ENCODE data around the gene CCIN.
"Not testable (repeated sequence)": the region's sequence is repeated elsewhere in the genome, so short reads cannot be mapped to it uniquely, and the experiment has no call there.

The CCIN gene
- 0.15 to 0.65 reads per million in 2 donors for total RNA-seq

DNA sequence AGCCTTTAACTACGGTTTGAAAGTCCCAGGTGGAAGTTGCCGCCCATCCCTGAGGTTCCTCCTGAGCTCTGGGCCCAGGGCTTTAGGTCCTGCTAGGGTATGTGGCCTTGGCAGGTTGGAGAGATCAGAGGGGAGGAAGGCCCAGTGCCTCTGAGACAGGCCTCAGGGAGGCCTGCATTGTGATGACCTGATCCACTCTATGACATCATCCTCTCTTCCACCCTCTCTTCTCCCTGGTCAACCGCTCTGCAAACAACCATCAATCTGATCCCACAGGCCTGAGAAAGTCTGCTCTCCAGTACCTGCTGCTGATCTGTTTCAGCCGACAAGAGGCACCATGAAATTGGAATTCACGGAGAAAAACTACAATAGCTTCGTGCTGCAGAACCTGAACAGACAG lies at the start of gene CCIN:
TSS of gene CCIN (plus strand) at position 223 of the 400 bp plus-strand sequence. CDS start at position 338, 115 bp downstream.
- DNase-seq: no peak

DNA sequence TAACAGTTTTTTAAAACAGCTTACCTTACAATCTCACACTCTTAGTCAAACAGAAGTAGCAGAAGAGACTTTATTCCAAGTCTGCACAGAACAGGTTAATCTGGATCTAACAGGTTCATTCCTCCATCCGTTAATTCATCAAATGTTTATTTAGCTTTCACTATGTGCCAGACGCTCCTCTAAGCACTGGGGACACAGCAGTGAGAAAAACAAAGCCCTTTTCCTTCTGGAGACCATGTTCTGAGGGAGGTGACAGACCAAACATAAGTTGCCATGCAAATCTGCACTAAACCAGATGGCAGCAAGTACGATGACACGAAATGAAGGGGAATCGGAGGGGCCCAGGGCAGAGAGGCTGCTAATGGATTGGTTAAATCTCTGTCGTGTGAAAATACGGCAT lies 49.7 kb upstream of the CCIN start:
- no peak for DNase-seq

DNA sequence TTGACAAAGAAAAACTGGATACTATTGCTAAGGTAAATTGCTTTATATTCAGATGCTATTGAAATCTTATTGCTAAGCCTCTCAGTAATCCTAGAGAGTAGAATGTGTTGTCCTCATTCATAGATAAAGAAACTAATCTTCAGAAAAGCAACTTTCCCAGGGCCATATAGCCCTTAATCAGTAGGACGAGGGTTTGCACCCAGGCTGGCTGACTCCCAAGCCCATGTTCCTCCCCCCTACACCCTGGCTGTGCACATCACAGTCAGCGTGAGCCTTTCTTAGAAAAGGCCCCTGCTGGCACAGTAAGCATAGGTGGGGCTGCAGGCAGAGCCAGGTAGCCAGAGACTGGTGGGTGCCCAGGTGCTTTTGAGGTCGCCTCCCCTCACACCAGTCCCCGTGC lies 48.5 kb upstream of the CCIN start:
- no peak for DNase-seq

DNA sequence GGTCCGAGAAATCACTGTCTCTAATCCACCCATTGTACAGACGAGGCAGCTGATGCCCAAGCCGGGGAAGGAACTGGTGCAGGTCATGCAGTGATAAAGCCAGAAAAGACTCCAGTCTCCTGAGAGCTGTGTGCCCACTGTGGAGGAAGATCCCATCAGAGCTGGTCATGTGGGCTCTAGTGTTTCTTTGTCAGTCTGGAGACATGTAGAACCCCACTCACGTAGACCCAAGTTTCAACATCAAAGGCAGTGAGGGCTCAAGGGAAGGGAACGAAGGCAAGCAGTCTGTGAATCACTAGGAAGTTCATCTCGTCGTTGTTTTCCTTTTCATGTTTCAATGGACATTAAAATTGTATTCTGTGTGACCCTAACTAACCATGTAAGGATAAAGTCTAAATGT lies 47.2 kb upstream of the CCIN start:
- DNase-seq: no peak

DNA sequence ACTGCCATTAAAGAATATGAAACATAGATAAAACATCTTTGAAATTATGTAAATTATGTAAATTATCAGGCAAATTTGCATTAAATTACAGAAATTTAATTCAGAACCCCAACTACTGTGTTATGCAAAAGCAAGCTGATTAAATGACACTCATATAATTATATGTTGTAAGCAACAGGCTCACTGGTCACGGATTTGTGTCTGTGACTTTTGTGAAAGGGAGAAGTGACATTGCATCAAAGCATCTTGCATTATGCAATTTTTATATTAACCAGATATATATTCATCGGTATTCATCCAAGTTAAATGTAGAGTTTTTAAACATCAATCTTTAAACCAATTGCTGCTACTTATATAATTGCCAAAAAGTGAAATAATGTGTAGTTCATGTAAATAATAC lies 45.7 kb upstream of the CCIN start:
- no peak for DNase-seq

DNA sequence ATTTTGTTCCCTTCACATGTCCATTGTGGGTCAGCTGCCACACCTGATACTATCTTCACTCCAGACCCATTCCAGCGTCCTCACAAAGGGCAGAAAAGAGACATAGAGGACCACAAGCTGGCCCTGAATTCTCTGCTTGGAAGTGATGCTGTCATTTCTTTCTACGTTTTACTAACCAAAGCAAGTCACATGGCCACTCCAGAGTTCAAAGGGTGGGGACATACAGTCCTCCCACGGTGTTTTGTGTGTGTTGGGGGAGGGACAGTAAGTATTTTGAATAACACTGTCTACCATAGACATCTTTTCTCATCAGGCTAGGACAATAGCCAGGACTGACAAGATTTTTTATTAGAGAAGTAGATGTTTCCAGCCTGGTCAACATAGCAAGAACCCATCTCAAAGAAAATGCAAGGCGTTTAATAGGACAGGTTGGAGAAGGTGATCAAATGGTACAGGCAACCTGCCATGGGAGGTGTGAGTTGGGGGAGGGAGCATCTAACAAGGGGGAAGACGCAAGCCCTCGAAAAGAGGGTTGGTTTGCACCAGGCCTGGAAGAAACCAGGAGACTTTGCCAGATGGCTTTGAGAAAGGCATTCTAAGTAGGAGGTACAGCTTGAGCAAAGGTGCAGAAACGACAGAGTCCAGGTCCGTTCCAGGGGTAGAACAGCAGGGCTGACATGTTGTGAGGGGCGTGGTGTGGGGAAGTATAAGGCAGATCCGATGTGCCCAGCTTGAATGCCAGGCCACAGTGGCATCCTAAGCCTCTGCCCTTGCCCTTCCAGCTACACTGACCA lies 43.9 kb upstream of the CCIN start:
- no peak for DNase-seq

DNA sequence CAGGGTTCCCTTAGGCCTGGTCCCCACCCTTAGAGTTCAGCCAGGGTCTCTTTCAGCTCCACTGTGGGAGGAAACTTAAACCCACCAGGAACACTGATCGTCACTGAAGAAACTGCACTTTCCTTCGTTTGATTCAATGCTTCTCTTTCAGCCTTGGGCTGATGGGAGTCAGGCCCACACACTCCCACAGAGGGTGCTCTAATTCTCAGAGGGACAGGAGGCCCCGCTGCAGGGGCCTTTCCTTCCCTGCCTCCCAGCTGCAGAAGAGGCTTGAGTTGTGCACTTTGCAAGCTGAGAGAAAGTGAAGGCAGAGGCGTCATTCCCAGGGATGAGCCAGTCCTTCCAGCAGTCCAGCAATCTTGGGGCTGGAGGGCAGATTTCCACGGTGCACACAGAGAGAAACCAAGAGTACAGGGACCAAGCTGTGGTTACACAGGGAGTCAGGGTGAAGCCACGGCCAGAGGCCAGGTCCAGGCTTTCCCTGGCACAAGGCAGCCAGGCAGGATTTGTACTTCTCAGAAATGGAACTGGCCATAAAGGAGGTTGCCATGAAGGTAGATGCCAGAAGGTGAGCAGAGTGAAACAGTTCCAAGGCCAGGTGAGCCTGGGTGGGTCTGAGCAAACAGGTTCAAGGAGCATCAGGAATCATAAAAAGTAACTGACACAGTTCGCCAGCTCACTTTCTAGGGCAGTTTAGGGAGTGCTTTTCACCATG lies 43.0 kb upstream of the CCIN start:
- no peak for DNase-seq

DNA sequence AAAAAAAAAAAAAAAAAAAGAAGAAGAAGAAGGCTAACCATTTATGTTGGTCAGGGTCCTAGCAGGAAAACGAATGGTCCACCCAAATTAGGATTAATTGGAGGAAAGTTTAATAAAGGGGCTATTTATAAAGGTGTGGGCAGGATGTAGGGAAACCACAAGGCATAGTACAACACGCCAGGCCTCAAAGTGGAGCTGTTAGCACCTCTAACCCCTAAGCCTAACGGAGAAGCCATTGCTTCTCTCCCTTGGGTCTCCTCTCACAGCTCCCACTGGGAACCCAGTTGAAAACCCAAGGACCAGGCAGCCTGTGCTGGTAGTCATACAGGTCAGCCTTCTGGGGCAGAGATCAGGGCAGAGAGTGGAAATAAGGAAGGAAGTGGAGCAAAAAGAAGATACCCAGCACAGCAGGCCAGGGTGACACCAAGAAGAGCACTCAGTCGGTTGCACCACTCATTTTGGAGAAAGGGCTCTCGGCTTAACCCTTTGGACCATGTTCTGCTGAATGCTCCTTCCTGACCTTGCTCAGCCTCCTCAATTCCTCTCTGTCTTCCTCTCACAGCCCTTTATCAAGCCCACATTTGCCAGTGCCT lies 41.4 kb upstream of the CCIN start:
- DNase-seq: no peak

DNA sequence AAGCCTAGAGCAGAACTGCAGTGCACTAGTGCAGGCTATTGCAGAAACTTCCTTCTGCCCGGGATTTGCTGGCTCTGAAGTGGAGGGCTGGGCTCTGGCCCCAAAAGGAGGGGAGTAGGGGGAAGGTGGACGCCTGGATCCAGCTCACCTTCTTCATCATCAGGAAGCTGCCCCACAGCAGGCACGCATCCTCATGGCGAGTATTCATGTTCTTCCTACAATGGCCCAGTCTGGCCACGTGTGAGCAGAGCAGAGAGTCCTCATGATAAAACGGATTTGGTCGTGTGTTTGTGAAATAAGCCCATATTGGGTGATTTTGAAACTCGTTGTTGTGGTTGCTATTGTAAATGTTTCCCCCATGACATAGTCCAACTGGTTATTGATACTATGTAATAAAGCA lies 40.8 kb upstream of the CCIN start:
- DNase-seq: no peak

DNA sequence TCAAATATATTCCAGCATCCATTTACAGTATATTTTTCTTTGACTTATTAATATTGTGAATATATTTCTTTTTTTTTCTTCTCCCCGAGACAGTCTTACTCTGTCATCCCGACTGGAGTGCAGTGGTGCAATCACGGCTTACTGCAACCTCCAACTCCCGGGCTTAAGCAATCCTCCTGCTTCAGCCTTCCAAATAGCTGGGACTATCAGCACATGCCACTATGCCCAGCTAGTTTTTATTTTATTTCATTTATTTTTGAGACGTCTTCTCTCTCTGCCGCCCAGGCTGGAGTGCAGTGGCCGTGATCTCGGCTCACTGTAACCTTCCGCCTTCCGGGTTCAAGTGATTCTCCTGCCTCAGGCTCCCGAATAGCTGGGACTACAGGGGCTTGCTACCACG lies 40.0 kb upstream of the CCIN start:
- DNase-seq: no peak

DNA sequence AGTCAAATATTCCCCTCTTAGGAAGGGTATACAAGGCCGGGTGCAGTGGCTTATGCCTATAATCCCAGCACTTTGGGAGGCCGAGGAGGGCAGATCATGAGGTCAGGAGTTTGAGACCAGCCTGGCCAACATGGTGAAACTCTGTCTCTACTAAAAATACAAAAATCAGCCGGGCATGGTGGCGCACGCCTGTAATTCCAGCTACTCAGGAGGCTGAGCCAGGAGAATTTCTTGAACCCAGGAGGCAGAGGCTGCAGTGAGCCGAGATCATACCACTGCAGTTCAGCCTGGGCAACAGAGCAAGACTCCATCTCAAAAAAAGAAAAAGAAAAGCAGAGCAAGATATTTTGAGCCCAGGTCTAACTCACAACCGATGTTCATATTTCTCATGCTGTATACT lies 37.5 kb upstream of the CCIN start:
- not testable (repeated sequence) for DNase-seq

DNA sequence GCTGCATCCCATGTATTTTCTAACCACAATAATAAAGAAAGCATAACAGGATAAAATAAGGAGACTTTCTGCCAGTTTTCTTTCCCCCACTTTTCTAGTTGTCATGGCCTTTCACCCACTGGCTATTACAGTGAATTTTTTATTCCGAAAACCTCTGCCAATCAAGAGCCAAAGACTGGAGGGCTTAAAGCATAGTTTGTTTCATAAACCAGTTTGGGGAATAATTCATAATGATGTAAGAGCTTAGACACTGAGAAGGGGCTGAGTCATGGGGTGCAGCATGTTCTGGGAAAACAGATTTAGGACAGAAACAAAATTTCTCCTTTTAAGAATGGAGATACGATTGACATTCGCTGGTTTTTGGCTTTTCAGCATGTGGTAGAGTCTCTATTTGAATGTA lies 37.1 kb upstream of the CCIN start:
- DNase-seq: no peak

DNA sequence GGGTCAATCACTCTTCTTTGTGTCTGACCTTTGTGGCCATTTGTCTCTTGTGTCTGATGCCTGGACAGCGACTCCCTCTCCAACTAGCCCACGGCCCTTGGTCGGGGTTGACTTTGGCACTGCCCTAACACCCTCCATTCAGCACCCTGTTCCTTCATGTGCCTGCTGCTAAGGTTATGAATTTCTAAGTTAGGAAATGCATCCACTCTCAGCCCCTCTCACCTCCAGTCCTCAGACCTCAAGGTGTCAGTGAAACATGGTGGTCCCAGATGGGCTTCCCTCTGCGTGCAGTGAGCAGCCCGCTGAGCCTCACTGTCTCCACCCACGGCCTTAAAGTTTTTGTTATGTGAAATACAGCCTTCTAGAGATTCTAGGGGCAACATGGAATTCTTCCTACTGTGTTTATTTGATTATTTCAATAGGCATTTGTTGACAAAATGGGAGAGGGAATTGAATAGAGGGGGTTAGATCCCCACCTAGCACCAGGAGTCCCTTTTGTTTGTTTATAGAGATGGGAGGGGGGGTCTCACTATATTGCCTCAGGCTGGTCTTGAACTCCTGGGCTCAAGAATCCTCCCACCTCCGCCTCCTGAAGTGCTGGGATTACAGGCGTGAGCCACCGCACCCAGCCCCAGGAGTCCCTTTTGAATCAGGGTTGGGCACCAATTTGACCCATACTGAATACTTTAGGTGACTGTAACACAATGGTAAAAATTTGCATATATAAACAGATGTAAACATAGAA lies 34.3 kb upstream of the CCIN start:
- no peak for DNase-seq

DNA sequence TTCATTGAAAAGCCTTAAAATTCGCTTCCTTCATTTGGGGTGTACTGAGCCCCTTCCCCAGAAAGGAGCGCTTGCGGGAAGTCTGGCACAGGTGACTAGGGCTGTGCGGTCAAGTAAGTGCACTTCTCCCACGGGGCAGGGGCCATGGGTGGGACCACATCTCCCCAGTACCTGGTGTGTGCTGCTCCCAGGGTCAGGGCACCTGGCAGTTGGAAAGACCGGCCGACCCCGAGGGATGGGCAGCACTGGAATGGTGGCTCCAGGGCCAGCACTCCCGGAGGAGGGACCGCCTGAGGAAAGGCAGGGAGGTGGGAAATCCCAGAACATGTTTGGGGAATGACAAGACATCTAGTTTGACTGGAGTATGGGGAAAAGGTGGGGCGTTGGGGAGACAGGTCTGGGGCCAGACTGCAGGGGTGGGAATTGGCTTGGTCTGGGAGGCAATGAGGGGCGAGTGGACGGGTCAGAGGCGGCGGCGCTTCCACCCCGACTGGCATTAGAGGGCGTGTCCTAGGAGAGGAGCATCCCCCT lies 33.4 kb upstream of the CCIN start:
- no peak for DNase-seq

DNA sequence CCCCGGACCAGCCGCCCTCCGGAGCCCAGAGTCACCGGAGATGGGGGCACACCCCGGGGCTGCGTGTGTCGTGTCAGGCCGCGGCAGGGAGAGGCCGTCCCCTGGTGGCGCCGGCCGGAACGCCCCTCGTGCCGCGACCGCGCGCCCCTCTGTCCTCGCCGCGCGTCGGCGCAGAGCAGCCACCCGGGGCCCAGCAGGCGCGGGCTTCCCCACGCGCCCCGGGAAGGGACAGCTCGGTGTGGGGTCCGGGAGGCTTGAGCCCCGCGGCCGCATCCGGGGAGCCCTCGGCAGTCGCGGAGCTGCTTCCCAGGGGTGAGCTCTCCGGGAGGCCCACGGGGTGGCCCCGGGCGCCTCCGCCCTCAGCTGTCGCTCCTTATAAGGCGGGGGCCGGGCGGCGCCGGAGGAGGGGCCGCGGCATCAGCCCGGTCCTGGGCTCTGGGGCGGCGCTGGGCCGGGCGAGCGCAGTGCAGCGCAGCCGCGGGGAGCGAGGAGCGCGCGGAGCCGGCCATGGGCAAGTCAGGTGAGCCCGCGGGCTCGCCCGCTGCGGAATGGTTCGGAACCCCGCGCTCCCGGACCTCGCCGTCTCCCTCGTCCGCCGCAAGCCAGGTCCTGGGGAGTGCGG lies 32.8 kb upstream of the CCIN start, which contains the start of gene GLIPR2:
TSS of gene GLIPR2 (plus strand) at position 462 of the 622 bp plus-strand sequence. CDS start at position 508, 46 bp downstream.
- peak; percentile 77 for DNase-seq

DNA sequence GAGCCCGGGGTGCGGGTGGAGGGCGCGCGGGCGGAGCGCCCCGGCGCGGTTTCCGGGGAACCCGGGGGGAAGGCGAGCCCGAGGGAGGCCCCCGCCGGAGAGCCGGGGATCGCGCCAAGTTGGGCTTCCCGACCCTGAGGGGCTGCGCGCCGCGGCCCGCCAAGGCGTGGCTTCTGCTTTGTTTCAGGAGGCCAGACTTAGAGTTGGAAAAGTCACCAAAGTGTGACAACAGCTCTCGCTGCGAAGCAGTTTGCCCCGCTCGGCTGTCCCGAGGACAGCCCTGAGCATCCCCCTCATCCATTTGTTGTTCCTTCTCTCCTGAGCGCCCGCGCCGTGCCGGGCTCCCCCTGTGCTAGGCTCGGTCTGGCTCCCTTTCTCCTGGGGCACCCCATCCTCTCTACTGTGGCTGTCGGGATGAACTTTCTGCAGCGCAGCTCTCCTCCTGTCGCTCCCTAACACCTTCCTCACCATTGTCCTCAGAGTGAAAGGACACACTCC lies 32.2 kb upstream of the CCIN start:
- no peak for DNase-seq

DNA sequence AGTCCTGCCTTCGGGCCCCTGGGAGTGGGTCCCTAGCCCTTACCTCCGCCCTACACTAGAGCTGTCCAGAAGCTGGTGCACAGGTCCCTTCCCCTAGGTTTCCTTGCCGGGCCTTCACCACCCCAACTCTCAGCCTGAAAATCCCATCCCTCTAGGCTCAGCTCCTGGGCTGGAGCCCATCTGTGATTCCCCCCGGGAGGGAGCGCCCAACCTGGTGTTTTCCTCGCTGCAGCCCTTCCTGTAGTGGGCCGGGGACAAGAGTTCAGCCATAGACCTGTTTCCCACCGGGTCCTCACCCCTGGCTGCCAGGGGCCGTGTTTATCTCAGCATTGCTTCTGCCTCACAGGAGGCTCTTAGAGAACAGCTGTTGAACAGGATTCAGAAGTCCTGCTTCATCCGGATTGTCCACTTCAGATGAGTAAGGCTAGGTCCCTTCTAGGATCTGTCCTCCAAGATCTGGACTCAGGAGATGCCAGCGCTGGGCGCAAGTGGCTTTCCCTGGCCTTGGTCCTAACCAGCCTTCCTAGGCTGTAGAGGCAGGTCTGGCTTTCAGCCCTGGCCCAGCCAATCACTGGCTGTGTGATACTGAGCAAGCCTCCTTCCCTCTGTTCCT lies 31.7 kb upstream of the CCIN start:
- DNase-seq: no peak

DNA sequence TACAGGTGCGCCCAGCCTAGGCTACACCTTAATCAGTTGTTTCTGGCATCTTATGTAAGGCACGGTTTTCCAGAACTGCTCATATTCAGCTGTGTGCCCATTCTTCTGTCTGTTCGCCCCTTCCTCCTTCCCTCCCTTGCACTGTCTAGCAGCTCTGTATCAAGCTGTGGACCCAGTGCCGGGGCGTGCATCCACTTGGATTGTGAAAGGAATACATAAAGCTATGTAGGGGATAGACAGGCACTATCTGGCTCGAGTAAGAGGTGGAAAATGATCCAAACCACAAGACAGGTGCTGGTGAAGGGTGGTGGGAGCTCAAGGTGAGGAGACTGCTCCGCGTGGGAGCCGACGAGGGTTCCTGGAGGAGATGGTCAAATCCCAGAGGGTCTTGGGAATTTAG lies 30.7 kb upstream of the CCIN start:
- DNase-seq: no peak

DNA sequence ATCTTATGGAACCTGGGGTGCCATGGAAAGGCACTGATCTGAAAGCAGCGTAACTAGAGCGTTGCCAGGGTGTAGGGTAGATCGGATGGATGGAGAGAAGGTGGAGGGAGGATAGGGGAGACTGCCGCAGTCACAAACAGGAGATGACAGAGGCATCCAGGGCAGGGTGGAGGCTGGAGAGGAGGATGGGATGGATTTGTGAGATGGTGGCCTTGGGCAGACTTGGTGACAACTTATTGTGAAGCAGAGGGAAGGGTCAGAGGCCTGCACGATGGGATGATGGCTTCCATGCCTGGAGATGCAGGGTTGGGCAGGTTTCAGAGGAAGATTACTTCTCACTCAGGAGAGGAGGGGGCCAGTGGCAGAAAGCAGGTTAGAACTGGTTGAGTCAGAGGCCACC lies 30.3 kb upstream of the CCIN start:
- no peak for DNase-seq

DNA sequence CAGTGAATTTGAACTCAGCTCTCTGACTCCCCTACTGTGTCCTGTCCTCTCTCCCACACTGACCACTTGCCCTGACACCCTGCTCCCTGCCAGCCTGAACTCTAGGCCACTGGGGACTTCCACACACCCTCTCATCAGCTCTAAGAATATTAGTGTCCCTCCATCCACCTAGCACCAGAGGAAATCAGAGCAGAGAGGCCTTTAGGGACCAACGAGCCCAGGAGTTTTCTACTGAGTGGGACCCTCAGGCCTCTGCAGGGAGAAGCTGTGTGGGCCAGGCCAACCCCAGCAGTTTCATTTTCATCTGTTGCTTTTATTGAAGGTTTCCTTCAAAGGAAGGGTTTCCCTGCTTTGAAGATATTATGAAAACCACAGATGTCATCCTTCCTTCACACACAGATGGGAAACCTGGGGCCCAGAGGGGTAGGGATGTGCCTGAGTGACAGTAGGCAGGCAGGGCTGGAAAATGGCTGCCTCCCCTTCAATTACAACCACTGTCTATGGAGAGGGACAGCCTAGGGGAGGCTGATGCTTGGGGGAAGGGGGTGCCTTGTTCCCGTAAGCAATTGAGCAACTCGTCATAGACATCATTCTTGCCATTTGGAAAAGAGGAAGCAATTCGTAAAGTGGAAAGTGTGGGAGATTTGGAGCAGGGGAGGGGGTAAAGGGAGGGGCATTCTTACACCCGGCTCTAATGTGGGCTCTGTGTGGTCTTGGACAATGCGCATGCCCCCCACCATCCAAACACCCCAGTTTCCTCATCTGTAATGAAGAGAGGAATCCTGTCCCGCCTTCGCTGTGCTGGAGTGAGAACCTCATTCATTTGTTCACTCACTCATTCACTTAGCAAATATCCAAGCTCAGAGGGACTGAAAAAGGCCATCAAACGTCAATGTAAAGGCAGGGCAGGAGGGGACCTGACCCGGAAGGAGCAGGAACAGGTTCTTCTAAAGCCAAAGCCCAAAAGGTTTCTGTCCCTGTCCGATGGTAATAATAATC lies 28.8 kb upstream of the CCIN start:
- no peak for DNase-seq

Data from activated gamma-delta T cell (primary cell).